Epithelial cell of esophagus (primary cell): Measurements from ENCODE around the gene ANKRD55.

Source experiments
- DNase-seq: peaks from one replicate; pipeline ENCODE4 v3.0.0; 2010; ENCODE audit warnings: low read depth
- H3K4me3 ChIP-seq: 2 replicates; pipeline ENCODE4 v1.5.1; 2011; ENCODE audit warnings: mild to moderate bottlenecking, low read length, control low read depth
- CTCF ChIP-seq: IDR thresholded peaks from 2 replicates; pipeline ENCODE4 v1.5.1; 2011; ENCODE audit warnings: low read depth, mild to moderate bottlenecking, low read length, control low read depth, inconsistent platforms; ENCODE audit not compliant: insufficient read depth; ENCODE audit errors: missing control alignments

Gene ANKRD55

GRCh38 chr5:56070851-56071465 lies 162.2 kb downstream of the ANKRD55 start:
- no peak for DNase-seq
- H3K4me3 ChIP-seq, result no peak overlapping the region
- no peak for TF ChIP-seq CTCF

GRCh38 chr5:56069652-56070226 lies 163.4 kb downstream of the ANKRD55 start:
- TF ChIP-seq CTCF, result no peak
- H3K4me3 ChIP-seq, result no peak overlapping the region
- DNase-seq, result no peak

- TF ChIP-seq CTCF, result no peak
- H3K4me3 ChIP-seq, result no peak overlapping the region
- no peak for DNase-seq
Measured at GRCh38 chr5:56066931-56067450, 166.1 kb downstream of the ANKRD55 start.

- no peak for DNase-seq
- no peak overlapping the region for H3K4me3 ChIP-seq
- TF ChIP-seq CTCF, result no peak
Measured at GRCh38 chr5:56064984-56065383, 168.1 kb downstream of the ANKRD55 start.

GRCh38 chr5:56060276-56061110 lies 172.6 kb downstream of the ANKRD55 start:
- no peak for TF ChIP-seq CTCF
- DNase-seq, result no peak
- H3K4me3 ChIP-seq, result no peak overlapping the region

- H3K4me3 ChIP-seq, result no peak overlapping the region
- TF ChIP-seq CTCF, result no peak
- DNase-seq, result no peak
Measured at GRCh38 chr5:56059854-56060253, 173.3 kb downstream of the ANKRD55 start.
